GM12801 (cell line): Measurements from ENCODE around the gene TNK1.

Source experiments
- CTCF ChIP-seq: IDR thresholded peaks from one replicate; pipeline ENCODE4 v1.5.1; 2011; ENCODE audit warnings: control low read depth; ENCODE audit not compliant: insufficient read length; ENCODE audit errors: extremely low read depth

The TNK1 gene

GRCh38 chr17:7380321-7380720 is 568 bp upstream of the TNK1 start:
- TF ChIP-seq CTCF = no peak

- TF ChIP-seq CTCF = no peak
Measured at GRCh38 chr17:7382901-7383300, 2.0 kb downstream of the TNK1 start.

- no peak for TF ChIP-seq CTCF
Measured at GRCh38 chr17:7383371-7383741, 2.5 kb downstream of the TNK1 start.

GRCh38 chr17:7383742-7384488 is 3.0 kb downstream of the TNK1 start:
- no peak for TF ChIP-seq CTCF

- TF ChIP-seq CTCF = no peak
Measured at GRCh38 chr17:7384489-7385081, 3.7 kb downstream of the TNK1 start.

GRCh38 chr17:7388856-7389255 is 8.0 kb downstream of the TNK1 start:
- no peak for TF ChIP-seq CTCF

- TF ChIP-seq CTCF = no peak
Measured at GRCh38 chr17:7389924-7390910, 9.3 kb downstream of the TNK1 start.
